Stimulated activated CD4-positive, alpha-beta T cell treated with anti-CD3 and anti-CD28 coated beads, Interleukin-12 subunit alpha, Interleukin-12 subunit beta, amount 100 ng/mL, for 48 hours (primary cell): ENCODE data around the gene ATXN7L1.
"Not testable (repeated sequence)": the region's sequence is repeated elsewhere in the genome, so short reads cannot be mapped to it uniquely, and the experiment has no call there.

Experiments
- DNase-seq, 3 donors: peaks; one replicate each; pipeline ENCODE4 v3.0.0-alpha.2; 2020; ENCODE audit warnings: low read depth in 2 of 3, low spot score in 1 of 3

ATXN7L1 gene

GRCh38 chr7:105890290-105890997, 14.0 kb upstream of the ATXN7L1 start:
- DNase-seq: peak in 2 of 3 donors; percentile 28 to 57

- DNase-seq: no peak
Measured at GRCh38 chr7:105887569-105888189, 11.3 kb upstream of the ATXN7L1 start.

- DNase-seq: no peak
Measured at GRCh38 chr7:105886776-105887175, 10.4 kb upstream of the ATXN7L1 start.

- DNase-seq: no peak
Measured at GRCh38 chr7:105885387-105886111, 9.2 kb upstream of the ATXN7L1 start.

DNA sequence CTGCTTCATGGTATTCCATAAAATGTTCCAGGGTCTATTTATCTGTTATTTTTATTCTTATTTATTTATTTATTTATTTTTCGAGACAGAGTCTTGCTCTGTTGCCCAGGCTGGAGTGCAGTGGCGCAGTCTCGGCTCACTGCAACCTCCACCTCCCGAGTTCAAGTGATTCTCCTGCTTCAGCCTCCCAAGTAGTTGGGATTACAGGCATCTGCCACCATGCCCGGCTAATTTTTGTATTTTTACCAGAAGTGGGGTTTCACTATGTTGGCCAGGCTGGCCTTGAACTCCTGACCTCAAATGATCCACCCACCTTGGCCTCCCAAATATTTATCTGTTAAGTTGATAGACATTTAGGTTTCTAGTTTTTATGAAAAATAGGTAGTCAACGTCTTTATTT, 6.8 kb upstream of the ATXN7L1 start:
- DNase-seq: not testable (repeated sequence)

GRCh38 chr7:105881439-105881838, 5.0 kb upstream of the ATXN7L1 start:
- DNase-seq: no peak

DNA sequence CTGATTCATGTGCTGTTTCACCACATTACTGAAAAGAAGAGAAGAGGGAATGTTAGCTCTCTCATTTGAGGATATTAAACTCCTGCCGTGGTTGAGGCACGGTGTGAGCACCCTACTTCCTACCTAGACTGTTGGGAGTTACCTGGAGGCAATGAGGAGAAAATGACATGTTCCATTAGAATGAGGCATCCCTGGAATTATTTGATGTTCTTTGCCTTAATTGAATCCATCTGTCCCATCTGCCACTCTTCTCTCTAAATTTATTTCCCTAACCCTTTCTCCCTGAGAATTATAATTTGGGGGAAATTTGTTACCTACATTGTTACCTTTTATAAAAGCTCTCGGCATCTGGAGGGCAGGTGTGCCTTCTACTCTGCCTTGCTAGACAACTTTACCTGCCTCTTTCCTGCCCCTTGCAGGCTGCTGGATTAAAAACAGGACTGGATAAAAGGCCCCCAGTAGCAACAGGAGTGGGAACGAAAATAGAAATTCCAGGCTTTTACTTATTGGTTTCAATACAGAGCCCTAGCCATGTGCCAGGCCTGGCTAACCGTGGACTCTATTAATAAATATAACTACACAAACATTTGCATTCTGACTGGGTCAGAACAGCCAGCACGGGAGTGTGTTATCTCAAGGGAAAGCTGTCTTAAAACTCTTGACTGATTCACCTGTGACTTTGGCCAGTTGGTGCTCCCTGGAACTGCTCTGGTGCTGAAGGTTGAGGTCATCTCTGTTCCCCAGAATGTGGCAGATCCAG, 4.4 kb upstream of the ATXN7L1 start:
- DNase-seq: no peak

- no peak for DNase-seq
Measured at GRCh38 chr7:105879782-105880181, 3.4 kb upstream of the ATXN7L1 start.

DNA sequence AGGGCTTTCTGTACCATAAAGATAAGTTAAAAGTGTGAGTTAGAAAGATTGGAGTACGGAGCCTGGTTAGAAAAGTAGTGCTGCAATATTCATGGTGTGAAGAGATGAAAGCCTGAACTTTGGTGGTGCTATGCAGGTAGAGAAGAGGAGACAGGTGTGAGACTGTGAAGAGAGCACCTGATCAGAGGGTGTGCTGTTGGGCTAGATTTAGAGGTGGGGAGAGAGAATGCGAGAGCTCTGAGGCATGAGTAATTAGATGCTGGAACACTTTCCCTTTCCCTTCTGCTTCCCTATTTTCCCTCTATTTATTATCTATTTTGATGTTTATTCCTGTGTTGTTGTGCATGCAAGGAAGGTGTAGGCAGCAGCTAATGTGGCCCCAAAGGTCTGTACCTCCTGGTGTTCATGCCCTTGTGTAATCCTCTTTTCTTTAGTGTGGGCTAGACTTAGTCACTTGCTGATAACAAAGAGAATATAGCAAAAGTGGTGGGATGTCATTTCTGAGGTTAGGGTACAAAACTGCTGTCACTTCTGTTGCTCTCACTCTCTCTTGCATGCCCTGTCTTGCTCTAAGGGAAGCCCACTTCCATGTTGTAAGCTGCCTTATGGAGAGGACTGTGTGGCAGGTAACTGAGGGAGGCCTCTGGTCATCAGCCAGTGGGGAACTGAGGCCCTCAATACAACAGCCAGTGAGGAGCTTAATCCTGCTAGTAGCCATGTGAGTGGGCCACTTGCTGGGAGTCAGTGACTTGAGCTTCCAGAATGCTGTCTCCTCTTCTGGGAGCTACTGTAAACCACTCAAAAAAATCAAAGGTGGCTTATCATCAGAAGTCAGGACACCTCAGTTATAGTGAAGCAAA, 2.6 kb upstream of the ATXN7L1 start:
- DNase-seq: no peak

DNA sequence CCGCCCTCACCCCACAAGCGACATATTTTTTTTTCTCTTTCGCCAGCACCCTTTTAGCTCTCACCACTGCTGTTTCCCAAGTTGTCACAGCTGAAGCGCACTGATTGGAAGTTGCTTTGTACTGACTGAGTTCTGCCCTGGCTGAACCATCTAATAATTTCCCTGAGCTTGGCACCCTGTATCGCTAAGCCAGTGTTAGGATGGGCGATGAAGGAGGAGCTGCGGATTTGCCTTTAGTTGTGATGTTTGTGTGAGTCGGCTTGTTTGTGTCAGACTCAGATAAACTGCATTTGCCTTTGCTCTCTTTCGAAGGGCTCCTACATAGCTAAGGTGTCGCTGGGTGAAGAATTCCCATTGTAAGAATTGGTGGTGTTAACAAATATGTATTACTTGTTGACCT, 1.3 kb upstream of the ATXN7L1 start:
- no peak for DNase-seq

DNA sequence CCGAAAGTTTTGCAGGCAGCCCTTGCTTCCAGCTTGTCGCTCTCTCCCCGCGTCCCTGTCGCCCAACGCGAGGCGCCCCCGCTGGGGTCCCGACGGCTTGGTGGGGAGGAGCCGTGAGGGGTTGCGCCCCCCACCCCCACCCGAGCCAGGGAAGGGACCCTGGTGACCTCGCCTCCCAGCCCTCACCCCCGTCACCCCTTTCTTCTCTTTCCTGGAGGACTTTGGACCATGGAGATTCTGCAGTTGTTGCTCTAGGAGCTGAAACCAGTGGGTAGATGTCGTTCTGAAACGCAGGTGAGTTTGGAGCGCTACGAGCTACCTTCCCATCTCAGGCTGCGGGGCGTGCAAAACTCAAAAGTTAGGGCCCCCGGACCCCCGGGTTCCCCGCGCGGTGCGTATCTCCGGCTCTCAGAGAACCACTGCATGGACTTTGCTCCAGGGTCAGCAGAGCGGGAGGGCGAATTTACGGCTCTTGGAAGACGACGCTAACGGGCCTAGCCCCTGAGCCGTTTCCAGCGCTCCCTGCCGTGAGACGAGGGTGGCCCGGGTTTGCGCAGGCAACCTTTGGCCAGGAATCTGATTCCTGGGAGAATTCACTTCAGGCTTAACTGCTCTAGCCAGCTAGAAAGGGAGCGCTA, 684 bp upstream of the ATXN7L1 start:
- no peak for DNase-seq

DNA sequence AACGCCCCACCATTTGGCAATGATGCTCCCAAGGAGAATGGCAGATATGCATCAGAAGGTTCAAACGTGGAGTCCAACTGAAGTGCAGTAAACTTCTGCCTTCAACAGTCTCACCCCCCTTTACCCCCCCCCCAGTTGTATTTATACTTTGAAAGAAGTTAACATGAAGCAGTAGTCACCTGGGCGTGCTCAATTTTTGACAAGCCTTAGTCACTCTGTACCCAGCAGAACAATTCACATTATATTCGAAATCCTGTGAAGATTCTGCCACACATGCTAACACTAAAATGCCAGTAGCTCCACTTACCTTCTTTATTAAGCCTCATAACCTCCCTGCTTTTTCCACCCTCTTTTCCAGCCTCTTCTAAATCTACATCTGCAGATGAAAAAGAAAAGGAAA, 894 bp downstream of the ATXN7L1 start:
- DNase-seq: no peak

- DNase-seq: no peak
Measured at GRCh38 chr7:105874055-105874454, 2.3 kb downstream of the ATXN7L1 start.

- no peak for DNase-seq
Measured at GRCh38 chr7:105872491-105872890, 3.9 kb downstream of the ATXN7L1 start.

DNA sequence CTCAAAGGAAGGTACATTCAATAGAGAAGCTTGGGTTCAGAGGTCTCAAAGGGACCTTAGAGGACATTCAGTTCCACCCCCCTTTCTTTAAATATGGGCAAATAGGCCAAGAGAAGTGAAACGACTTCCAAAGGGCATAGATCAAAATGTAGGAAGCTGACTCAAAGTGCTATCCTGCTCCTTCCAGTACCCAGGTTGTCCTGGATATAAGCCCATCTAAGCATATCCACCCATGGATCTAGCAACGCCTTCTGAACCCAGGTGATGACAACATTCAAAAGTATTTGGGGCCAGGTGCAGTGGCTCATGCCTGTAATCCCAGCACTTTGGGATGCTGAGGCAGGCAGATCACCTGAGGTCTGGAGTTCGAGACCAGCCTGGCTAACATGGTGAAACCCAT, 5.3 kb downstream of the ATXN7L1 start:
- DNase-seq: no peak

- no peak for DNase-seq
Measured at GRCh38 chr7:105866102-105866801, 10.1 kb downstream of the ATXN7L1 start.

DNA sequence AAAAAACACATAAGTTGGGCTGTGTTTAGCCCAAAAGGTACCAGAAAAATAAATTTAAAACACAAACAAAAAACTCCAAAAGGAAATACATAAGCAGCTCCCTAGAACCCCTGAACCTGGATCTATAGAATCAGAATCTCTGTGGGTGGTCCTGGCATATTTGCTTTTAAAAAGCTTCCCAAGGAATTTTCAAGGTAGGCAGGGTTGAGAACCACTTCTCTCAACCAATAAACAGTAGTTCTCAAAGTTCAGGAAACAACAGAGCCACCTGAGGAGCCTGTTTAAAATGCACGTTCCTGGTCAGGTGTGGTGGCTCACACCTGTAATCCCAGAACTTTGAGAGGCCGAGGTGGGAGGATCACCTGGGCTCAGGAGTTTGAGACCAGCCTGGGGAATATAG, 12.5 kb downstream of the ATXN7L1 start:
- no peak for DNase-seq

GRCh38 chr7:105862770-105863169, 13.6 kb downstream of the ATXN7L1 start:
- DNase-seq: no peak

GRCh38 chr7:105862276-105862675, 14.1 kb downstream of the ATXN7L1 start:
- DNase-seq: no peak

DNA sequence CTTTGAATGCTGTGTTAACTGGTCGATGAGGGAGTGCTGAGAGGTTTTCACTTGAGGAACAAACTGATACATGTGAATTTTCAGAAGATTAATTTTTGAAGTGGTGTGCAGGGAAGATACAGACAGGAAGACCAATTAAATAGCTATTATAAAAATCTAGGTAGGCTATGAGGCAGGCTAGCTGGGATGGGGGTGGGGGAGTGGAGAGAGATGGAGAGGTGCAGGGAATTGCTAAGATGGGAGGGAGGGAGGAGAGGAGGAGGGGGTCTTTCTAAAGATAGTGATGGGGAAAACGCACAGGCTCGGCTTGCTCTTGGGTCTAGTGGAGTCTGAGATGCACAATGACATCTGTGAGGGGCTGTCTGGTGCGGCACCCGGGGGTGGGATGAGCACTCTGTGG, 15.2 kb downstream of the ATXN7L1 start:
- DNase-seq: no peak
